CD8-positive, alpha-beta memory T cell (primary cell): ENCODE measurements around the gene SLMAP. TPM values are rescaled to one million over a fixed set of nuclear protein-coding genes. Genes with fewer than 3 reads are reported as not detected.

Experiments used
- CTCF ChIA-PET: fragments of 350-600 bp; sonication (Branson Sonifier 250); formaldehyde crosslinking; loops from one replicate; lab custom pipeline; 2021; ENCODE audit warnings: antibody characterized with exemption; lab: Charles Lee
- POLR2A ChIA-PET: fragments of 350-600 bp; sonication (Branson Sonifier 250); formaldehyde crosslinking; loops from one replicate; lab custom pipeline; 2021; ENCODE audit warnings: antibody characterized with exemption; lab: Charles Lee
- DNase-seq, 5 donors: peaks; one replicate each; pipeline versions ENCODE4 v3.0.0 to v3.0.0-alpha.2; 2020 to 2022; ENCODE audit warnings: mixed read lengths in 1 of 5
- H3K27ac ChIP-seq: one replicate; pipeline ENCODE4 v1.7.0; 2013; ENCODE audit warnings: low read depth, mild to moderate bottlenecking, low read length, moderate library complexity
- H3K27me3 ChIP-seq: 2 replicates; pipeline ENCODE4 v1.7.0; 2013; ENCODE audit warnings: low read length, mild to moderate bottlenecking; ENCODE audit not compliant: insufficient read depth, poor library complexity, severe bottlenecking
- H3K36me3 ChIP-seq: 2 replicates; pipeline ENCODE4 v1.7.0; 2013; ENCODE audit warnings: mild to moderate bottlenecking, low read length, moderate library complexity; ENCODE audit not compliant: insufficient read depth
- H3K4me1 ChIP-seq: 2 replicates; pipeline ENCODE4 v1.7.0; 2013; ENCODE audit warnings: mild to moderate bottlenecking, low read length, moderate library complexity; ENCODE audit not compliant: insufficient read depth
- H3K4me3 ChIP-seq: 2 replicates; pipeline ENCODE4 v1.7.0; 2013; ENCODE audit warnings: mild to moderate bottlenecking, low read length
- H3K9me3 ChIP-seq: 2 replicates; pipeline ENCODE4 v1.7.0; 2013; ENCODE audit warnings: mild to moderate bottlenecking, low read length
- H3K27ac Mint-ChIP-seq, 8 donors: one replicate each; pipeline ENCODE4 v1.8.0; 2020 to 2021; ENCODE audit warnings: mixed read lengths in 8 of 8, mild to moderate bottlenecking in 6 of 8, inconsistent platforms in 3 of 8, moderate library complexity in 3 of 8
- H3K27me3 Mint-ChIP-seq, 2 donors: one replicate each; pipeline ENCODE4 v1.8.0; 2020 to 2021; ENCODE audit warnings: mixed read lengths in 2 of 2, mild to moderate bottlenecking in 1 of 2, moderate library complexity in 1 of 2
- H3K36me3 Mint-ChIP-seq, 3 donors: one replicate each; pipeline ENCODE4 v1.8.0; 2020 to 2021; ENCODE audit warnings: mixed read lengths in 3 of 3, inconsistent platforms in 1 of 3, mild to moderate bottlenecking in 1 of 3
- H3K4me1 Mint-ChIP-seq, 3 donors: one replicate each; pipeline ENCODE4 v1.8.0; 2020 to 2021; ENCODE audit warnings: mixed read lengths in 3 of 3, inconsistent platforms in 1 of 3, mild to moderate bottlenecking in 1 of 3
- H3K4me3 Mint-ChIP-seq, 7 donors: one replicate each; pipeline ENCODE4 v1.8.0; 2020 to 2021; ENCODE audit warnings: mixed read lengths in 7 of 7, mild to moderate bottlenecking in 6 of 7, moderate library complexity in 4 of 7, inconsistent platforms in 2 of 7
- H3K9me3 Mint-ChIP-seq, 5 donors: one replicate each; pipeline ENCODE4 v1.8.0; 2020 to 2022; ENCODE audit warnings: mixed read lengths in 5 of 5, mild to moderate bottlenecking in 3 of 5, moderate library complexity in 2 of 5, inconsistent platforms in 1 of 5
- polyA plus RNA-seq: library from polyadenylated mRNA; unstranded; fragments of 300-500 nt; fragmentation: Illumina TruSeq; gene quantifications from one replicate; pipeline ENCODE4 v1.2.3, GENCODE V29; 2021
- total RNA-seq, 2 experiments: library from RNA; stranded (reverse); gene quantifications; one replicate each; pipeline ENCODE4 v1.2.3, GENCODE V29; 2021

Gene SLMAP
- total and polyA plus RNA-seq, 3 experiments from 2014 or later = 26.7 to 57.8 (median 55.8) TPM

DNA sequence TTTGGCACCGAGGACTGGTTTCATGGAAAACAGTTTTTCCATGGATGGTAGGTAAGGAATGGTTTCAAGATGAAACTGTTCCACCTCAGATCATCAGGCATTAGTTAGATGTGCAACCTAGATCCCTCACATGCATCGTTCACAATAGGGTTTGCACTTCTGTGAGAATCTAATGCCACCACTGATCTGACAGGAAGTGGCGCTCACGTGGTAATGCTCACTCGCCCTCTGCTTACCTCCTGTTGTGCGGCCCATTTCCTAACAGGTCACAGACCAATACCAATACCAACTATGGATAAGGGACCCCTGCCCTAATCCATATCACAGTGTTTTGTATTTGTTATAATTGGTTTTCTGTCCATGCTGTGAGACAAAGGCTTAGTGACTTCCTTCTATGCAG is 58.9 kb downstream of the SLMAP start:
- Mint-ChIP-seq H3K4me3 (peak overlapping the region in 5 of 7 donors; percentile 42 to 65 (median 61)), H3K9me3 (peaks cover 0 to 5% (median 0%) of the 10 kb centered on the region in 5 donors), H3K4me1 (peaks cover 42 to 60% (median 58%) of the 10 kb centered on the region in 3 donors), H3K27me3 (no peaks in the 10 kb centered on the region), H3K27ac (peak overlapping the region; percentile 31 to 92 (median 74)), H3K36me3 (peaks cover 0 to 5% (median 2%) of the 10 kb centered on the region in 3 donors)
- Histone ChIP-seq H3K27me3 (no peaks in the 10 kb centered on the region), H3K9me3 (no peaks in the 10 kb centered on the region), H3K27ac (no peak overlapping the region), H3K4me3 (peak overlapping the region; percentile 45), H3K36me3 (no peaks in the 10 kb centered on the region), H3K4me1 (peaks cover 28% of the 10 kb centered on the region)
- ChIA-PET POLR2A (no interaction called here), CTCF (interaction anchor here (0.9 kb wide), 1 partner anchor 11 kb away, joined by 3 read pairs; no protein-coding TSS in a partner anchor)
- DNase-seq = peak; percentile 12 to 55 (median 22)

DNA sequence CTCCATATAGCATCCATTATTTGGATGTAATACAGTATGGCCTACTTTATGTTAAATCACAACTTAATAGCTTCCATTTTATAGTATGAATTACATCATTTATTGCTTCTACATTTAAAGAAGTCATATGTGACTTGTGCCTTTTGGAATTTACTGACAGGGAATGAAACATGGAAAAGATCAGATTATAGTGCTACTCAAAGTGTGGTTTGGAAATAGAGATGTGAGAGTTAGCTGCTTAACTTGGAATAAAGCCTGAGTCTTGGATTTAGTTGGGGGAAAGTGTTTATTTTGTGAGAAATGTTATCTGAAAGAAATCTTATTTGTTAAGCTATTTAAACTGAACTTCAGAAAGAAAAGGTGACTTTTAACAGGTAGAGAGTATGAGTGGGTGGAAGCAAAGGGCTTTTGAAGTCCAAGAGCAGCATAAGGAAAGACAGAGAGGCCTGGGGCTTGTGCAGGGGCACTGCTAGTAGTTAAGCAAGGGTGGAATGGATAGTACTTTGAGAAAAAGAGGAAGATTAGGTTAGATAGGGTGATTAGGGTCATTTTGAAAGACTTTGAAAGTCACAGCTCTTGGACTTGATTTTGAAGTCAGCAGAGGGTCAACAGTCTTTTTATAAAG is 60.5 kb downstream of the SLMAP start:
- H3K4me3 Mint-ChIP-seq = no peak overlapping the region
- Histone ChIP-seq H3K27me3 (no peaks in the 10 kb centered on the region), H3K27ac (no peak overlapping the region), H3K4me3 (no peak overlapping the region), H3K4me1 (peaks cover 28% of the 10 kb centered on the region), H3K9me3 (no peaks in the 10 kb centered on the region), H3K36me3 (no peaks in the 10 kb centered on the region)
- peaks cover 0 to 5% (median 0%) of the 10 kb centered on the region in 3 donors for H3K36me3 Mint-ChIP-seq
- DNase-seq = no peak
- H3K27me3 Mint-ChIP-seq = no peaks in the 10 kb centered on the region
- CTCF ChIA-PET = no interaction called here
- peak overlapping the region in 4 of 8 donors; percentile 13 to 62 (median 38) for H3K27ac Mint-ChIP-seq
- peaks cover 40 to 59% (median 49%) of the 10 kb centered on the region in 3 donors for H3K4me1 Mint-ChIP-seq
- POLR2A ChIA-PET = no interaction called here
- H3K9me3 Mint-ChIP-seq = peaks cover 0 to 5% (median 0%) of the 10 kb centered on the region in 5 donors

GRCh38 chr3:57818772-57819171 is 62.7 kb downstream of the SLMAP start:
- Histone ChIP-seq H3K4me1 (peaks cover 26% of the 10 kb centered on the region), H3K27me3 (no peaks in the 10 kb centered on the region), H3K4me3 (no peak overlapping the region), H3K9me3 (no peaks in the 10 kb centered on the region), H3K36me3 (no peaks in the 10 kb centered on the region), H3K27ac (no peak overlapping the region)
- Mint-ChIP-seq H3K9me3 (no peaks in the 10 kb centered on the region), H3K27ac (no peak overlapping the region), H3K27me3 (no peaks in the 10 kb centered on the region), H3K4me3 (no peak overlapping the region), H3K4me1 (peaks cover 39 to 63% (median 48%) of the 10 kb centered on the region in 3 donors), H3K36me3 (peaks cover 0 to 4% (median 2%) of the 10 kb centered on the region in 3 donors)
- ChIA-PET POLR2A (no interaction called here), CTCF (no interaction called here)
- no peak for DNase-seq

DNA sequence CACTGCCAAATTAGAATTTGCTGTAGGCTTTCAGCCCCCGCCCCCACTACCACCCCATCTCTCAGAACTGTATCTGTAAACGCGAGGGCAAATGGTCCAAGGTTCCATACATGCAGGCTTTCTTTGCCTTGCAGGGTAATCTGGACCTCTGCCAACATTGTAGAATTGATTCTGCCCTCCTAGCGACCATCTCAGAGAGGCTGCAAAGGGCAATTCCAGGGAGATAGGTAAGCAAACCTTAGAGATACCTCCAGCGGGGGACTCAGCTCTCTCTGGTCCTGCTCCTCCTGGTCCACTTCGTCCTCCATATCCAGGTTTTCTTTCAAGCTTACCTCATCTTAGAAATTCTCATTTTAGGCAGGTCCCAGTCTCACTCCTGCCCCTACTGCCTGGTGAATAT is 64.4 kb downstream of the SLMAP start:
- no peaks in the 10 kb centered on the region for H3K27me3 Mint-ChIP-seq
- Histone ChIP-seq H3K4me3 (no peak overlapping the region), H3K9me3 (no peaks in the 10 kb centered on the region), H3K36me3 (no peaks in the 10 kb centered on the region), H3K4me1 (peaks cover 11% of the 10 kb centered on the region), H3K27ac (no peak overlapping the region), H3K27me3 (no peaks in the 10 kb centered on the region)
- H3K4me1 Mint-ChIP-seq = peaks cover 32 to 61% (median 32%) of the 10 kb centered on the region in 3 donors
- H3K27ac Mint-ChIP-seq = peak overlapping the region in 1 of 8 donors; percentile 79
- no peaks in the 10 kb centered on the region for H3K9me3 Mint-ChIP-seq
- H3K4me3 Mint-ChIP-seq = no peak overlapping the region
- H3K36me3 Mint-ChIP-seq = peaks cover 0 to 4% (median 2%) of the 10 kb centered on the region in 3 donors
- POLR2A ChIA-PET = no interaction called here
- CTCF ChIA-PET = no interaction called here
- no peak for DNase-seq

DNA sequence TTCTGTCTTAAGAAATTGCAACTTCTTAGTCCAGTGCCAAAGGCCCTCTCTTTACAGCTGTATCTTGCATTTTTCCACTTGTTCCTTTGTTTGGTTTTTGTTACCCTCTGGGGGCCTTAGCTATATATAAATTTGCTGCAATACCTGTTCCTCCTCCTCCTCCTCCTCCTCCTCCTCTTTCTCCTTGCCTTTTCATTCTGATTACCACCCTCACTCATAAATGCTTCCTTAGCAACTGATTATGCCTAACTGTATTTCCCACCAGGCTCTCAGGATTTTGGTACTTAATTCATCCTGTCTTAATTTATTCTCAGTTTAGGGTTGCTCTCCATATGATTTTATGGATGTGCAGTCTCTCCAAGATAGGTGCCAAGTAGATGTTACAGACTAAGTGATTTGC is 65.7 kb downstream of the SLMAP start:
- POLR2A ChIA-PET = no interaction called here

DNA sequence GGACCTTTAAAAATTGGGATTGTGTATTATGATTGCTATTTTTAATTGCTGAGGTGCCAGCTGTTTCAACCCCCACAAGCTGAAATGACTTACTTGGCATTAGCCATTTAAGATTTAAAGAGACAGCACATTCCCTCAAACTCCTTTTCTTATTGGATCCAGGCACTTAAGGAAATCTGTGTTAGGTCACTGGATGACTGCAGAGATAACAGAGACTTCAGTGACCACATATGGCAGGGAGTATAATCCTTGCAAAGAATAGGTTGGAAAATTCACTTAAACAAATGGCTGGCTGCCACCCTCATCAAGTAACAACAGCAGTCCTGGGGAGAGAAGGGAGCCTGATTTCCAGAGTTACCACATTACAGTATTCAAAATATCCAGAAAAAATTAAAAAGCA is 66.6 kb downstream of the SLMAP start:
- no peaks in the 10 kb centered on the region for H3K9me3 ChIP-seq
- CTCF ChIA-PET = no interaction called here
- no peak overlapping the region for H3K4me3 Mint-ChIP-seq
- H3K27me3 Mint-ChIP-seq = no peaks in the 10 kb centered on the region
- peaks cover 0 to 4% (median 2%) of the 10 kb centered on the region in 3 donors for H3K36me3 Mint-ChIP-seq
- H3K36me3 ChIP-seq = no peaks in the 10 kb centered on the region
- H3K27ac Mint-ChIP-seq = peak overlapping the region in 3 of 8 donors; percentile 6 to 58 (median 44)
- peaks cover 32 to 62% (median 35%) of the 10 kb centered on the region in 3 donors for H3K4me1 Mint-ChIP-seq
- H3K27ac ChIP-seq = no peak overlapping the region
- no peaks in the 10 kb centered on the region for H3K9me3 Mint-ChIP-seq
- no peaks in the 10 kb centered on the region for H3K4me1 ChIP-seq
- no peaks in the 10 kb centered on the region for H3K27me3 ChIP-seq
- no peak for DNase-seq
- no peak overlapping the region for H3K4me3 ChIP-seq
- POLR2A ChIA-PET = no interaction called here

More for the DNA sequence above, 65.7 kb downstream of the SLMAP start:
- Mint-ChIP-seq H3K4me3 (no peak overlapping the region), H3K9me3 (no peaks in the 10 kb centered on the region), H3K27me3 (no peaks in the 10 kb centered on the region), H3K27ac (peak overlapping the region in 3 of 8 donors; percentile 20 to 69 (median 61)), H3K36me3 (peaks cover 0 to 4% (median 2%) of the 10 kb centered on the region in 3 donors), H3K4me1 (peaks cover 32 to 66% (median 35%) of the 10 kb centered on the region in 3 donors)
- CTCF ChIA-PET = no interaction called here
- Histone ChIP-seq H3K4me3 (no peak overlapping the region), H3K4me1 (peaks cover 2% of the 10 kb centered on the region), H3K27me3 (no peaks in the 10 kb centered on the region), H3K36me3 (no peaks in the 10 kb centered on the region), H3K9me3 (no peaks in the 10 kb centered on the region), H3K27ac (no peak overlapping the region)
- no peak for DNase-seq

GRCh38 chr3:57825116-57825515 is 69.0 kb downstream of the SLMAP start:
- POLR2A ChIA-PET = no interaction called here
- no peak for DNase-seq
- no peak overlapping the region for H3K4me3 ChIP-seq
- H3K4me1 Mint-ChIP-seq = peaks cover 18 to 43% (median 24%) of the 10 kb centered on the region in 3 donors
- H3K27me3 ChIP-seq = no peaks in the 10 kb centered on the region
- no peak overlapping the region for H3K4me3 Mint-ChIP-seq
- peak overlapping the region in 2 of 8 donors; percentile 15 to 57 for H3K27ac Mint-ChIP-seq
- CTCF ChIA-PET = no interaction called here
- no peaks in the 10 kb centered on the region for H3K9me3 Mint-ChIP-seq
- H3K27me3 Mint-ChIP-seq = no peaks in the 10 kb centered on the region
- peaks cover 0 to 4% (median 2%) of the 10 kb centered on the region in 3 donors for H3K36me3 Mint-ChIP-seq
- no peaks in the 10 kb centered on the region for H3K36me3 ChIP-seq
- H3K27ac ChIP-seq = no peak overlapping the region
- H3K9me3 ChIP-seq = no peaks in the 10 kb centered on the region
- H3K4me1 ChIP-seq = no peaks in the 10 kb centered on the region

DNA sequence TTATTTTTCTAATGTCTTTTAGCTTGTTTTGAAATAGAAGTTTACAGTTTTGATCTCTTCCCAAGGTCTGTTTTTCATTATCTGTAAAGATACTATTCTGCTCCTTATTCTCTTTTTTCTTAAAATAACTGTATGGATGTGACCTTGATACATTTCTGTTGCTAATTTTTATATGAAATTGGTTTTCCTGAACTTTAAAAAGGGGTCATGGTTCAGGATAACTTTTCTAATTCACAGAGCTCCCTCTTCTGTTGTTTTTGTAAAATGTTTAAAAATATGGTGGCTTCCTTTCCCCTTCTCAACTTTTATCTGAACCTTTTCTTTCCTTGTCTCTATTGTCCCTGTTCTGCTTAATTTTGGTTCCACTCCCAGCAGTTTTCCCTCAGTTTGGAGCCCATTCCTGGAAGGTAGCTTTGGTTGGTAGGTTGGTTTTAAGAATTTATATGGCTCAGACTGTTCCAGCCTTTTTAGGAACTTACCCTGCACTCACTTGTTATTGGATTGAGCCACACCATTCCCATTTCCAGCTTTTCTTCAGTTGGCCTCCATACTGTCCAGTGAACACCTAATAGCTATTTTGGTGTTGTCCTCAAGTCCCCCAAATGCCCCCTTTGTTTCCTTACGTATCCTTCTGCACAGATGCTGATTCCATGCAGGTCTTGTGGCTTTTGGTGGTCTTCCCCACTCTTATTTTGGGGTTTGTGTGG is 70.3 kb downstream of the SLMAP start:
- Histone ChIP-seq H3K27ac (no peak overlapping the region), H3K36me3 (no peaks in the 10 kb centered on the region), H3K27me3 (no peaks in the 10 kb centered on the region), H3K9me3 (no peaks in the 10 kb centered on the region), H3K4me1 (no peaks in the 10 kb centered on the region), H3K4me3 (no peak overlapping the region)
- Mint-ChIP-seq H3K36me3 (peaks cover 0 to 15% (median 6%) of the 10 kb centered on the region in 3 donors), H3K27me3 (no peaks in the 10 kb centered on the region), H3K4me3 (no peak overlapping the region), H3K27ac (peak overlapping the region in 5 of 8 donors; percentile 7 to 86 (median 74)), H3K4me1 (peaks cover 18 to 35% (median 20%) of the 10 kb centered on the region in 3 donors), H3K9me3 (no peaks in the 10 kb centered on the region)
- ChIA-PET POLR2A (no interaction called here), CTCF (interaction anchor here (0.9 to 1.4 kb wide), 2 partner anchors 11 to 155 kb away, joined by 3 to 4 read pairs; no protein-coding TSS in a partner anchor)
- no peak for DNase-seq
